Small intestine (tissue), 7 donors: Measurements from ENCODE around the gene KANSL1. TPM values are rescaled to one million over a fixed set of nuclear protein-coding genes. Genes with fewer than 3 reads are reported as not detected.
"Not testable (repeated sequence)": the region's sequence is repeated elsewhere in the genome, so short reads cannot be mapped to it uniquely, and the experiment has no call there.

Experiments
- DNase-seq, 2 donors: peaks; one replicate each; pipeline versions ENCODE4 v3.0.0 to v3.0.0-alpha.2; 2013
- FAIRE-seq: peaks from 2 replicates; lab custom pipeline; 2012; peaks lifted over from hg19 to GRCh38; lab: Jason Lieb, UNC
- H3K27ac ChIP-seq, 3 donors: one replicate each; pipeline ENCODE4 v1.5.1; 2013; ENCODE audit warnings: low read length in 2 of 3, mild to moderate bottlenecking in 2 of 3, control low read depth in 1 of 3, inconsistent platforms in 1 of 3, low read depth in 1 of 3, moderate library complexity in 1 of 3
- H3K27me3 ChIP-seq, 3 donors: one replicate each; pipeline ENCODE4 v1.6.1; 2013; ENCODE audit warnings: low read length in 3 of 3, inconsistent platforms in 1 of 3; ENCODE audit not compliant: control insufficient read depth in 3 of 3, insufficient read depth in 3 of 3
- H3K36me3 ChIP-seq, 3 donors: one replicate each; pipeline ENCODE4 v1.6.1; 2013; ENCODE audit warnings: low read length in 3 of 3, inconsistent platforms in 1 of 3, low read depth in 1 of 3, mild to moderate bottlenecking in 1 of 3, moderate library complexity in 1 of 3; ENCODE audit not compliant: control insufficient read depth in 3 of 3, insufficient read depth in 2 of 3
- H3K4me1 ChIP-seq, 3 donors: one replicate each; pipeline ENCODE4 v1.6.1; 2013; ENCODE audit warnings: low read length in 2 of 3, inconsistent platforms in 1 of 3, low read depth in 1 of 3, mild to moderate bottlenecking in 1 of 3, moderate library complexity in 1 of 3; ENCODE audit not compliant: control insufficient read depth in 3 of 3, insufficient read depth in 2 of 3
- H3K4me3 ChIP-seq, 3 donors: one replicate each; pipeline ENCODE4 v1.5.1; 2013; ENCODE audit warnings: low read length in 3 of 3, control low read depth in 1 of 3, inconsistent platforms in 1 of 3, low read depth in 1 of 3, mild to moderate bottlenecking in 1 of 3, moderate library complexity in 1 of 3
- H3K9me3 ChIP-seq, 2 donors: one replicate each; pipeline ENCODE4 v1.6.1; 2013; ENCODE audit warnings: low read depth in 1 of 2, low read length in 1 of 2; ENCODE audit not compliant: control insufficient read depth in 2 of 2, insufficient read depth in 1 of 2
- WGBS, 3 donors: extraction: QIAGEN DNeasy Blood & Tissue Kit; methylation state at CpG; one replicate each; pipeline ENCODE4 v1.1.7; 2013; 5-methylcytosine and 5-hydroxymethylcytosine counted together
- polyA plus RNA-seq, 4 donors: library from polyadenylated mRNA; stranded (reverse) in 3 of 4; unstranded in 1 of 4; fragments of 200-250 nt in 3 of 4; fragments of 120-200 nt in 1 of 4; gene quantifications; one replicate each; pipeline versions ENCODE4 v1.2.1 to v1.2.3, GENCODE V29; 2013
- donor health status: healthy with polysubstance abuse.
- donor health status: control.
- donor health status: control.
- donor health status: Bipolar disorder and iron deficiency.
- donor health status: healthy.

Gene KANSL1
- polyA plus RNA-seq, 4 donors, result 12.7 to 54.0 (median 20.2) TPM

DNA sequence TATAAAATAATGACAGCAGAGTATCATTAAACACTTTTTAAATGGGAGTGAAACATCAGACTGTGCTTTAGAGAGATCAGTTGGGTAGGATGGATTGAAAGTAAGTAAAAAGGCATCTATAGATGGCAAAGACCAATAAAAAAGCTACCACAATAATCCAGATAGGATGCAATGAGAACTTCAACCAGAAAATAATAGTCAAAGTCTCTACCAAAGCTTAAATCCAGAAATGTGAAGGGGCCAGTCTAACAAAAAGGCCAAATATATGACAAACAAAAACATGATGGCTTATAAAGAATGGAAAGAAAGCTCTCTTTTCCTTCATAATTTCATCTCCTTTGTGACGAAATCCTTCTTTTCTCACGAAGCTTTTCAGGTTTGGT lies 12.3 kb downstream of the KANSL1 start:
- DNase-seq (no peak), FAIRE-seq (no peak)
- H3K27ac ChIP-seq, result no peak overlapping the region
- no peak overlapping the region for H3K4me3 ChIP-seq
- peaks cover 0 to 15% (median 1%) of the 10 kb centered on the region in 3 donors for H3K36me3 ChIP-seq
- H3K4me1 ChIP-seq, result peaks cover 0 to 16% (median 4%) of the 10 kb centered on the region in 3 donors
- H3K27me3 ChIP-seq, result no peaks in the 10 kb centered on the region
- WGBS, 3 donors, result 73 to 74% (median 73%) methylated on average over 2 of the region's 2 CpGs
- H3K9me3 ChIP-seq, result no peaks in the 10 kb centered on the region

DNA sequence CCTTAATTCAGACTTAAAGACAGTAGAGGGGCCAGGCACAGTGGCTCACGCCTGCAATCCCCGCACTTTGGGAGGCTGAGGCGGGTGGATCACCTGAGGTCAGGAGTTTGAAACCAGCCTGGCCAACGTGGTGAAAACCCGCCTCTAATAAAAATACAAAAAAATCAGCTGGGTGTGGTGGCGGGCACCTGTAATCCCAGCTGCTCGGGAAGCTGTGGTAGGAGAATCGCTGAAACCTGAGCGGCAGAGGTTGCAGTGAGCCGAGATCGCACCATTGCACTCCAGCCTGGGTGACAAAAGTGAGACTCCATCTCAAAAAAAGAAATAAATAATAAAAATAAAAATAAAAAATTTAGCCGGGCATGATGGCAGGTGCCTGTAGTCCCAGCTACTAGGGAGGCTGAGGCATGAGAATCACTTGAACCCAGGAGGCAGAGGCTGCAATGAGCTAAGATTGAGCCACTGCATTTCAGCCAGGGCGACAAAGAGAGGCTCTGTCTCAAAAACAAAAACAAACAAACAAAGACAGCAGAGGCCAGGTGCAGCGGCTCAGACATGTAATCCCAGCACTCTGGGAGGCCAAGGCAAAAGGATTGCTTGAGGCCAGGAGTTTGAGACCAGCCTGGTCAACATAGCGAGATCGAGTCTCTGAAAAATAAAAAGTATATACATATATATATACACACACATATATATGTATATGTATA lies 12.9 kb downstream of the KANSL1 start:
- not testable (repeated sequence) for FAIRE-seq, H3K27ac ChIP-seq, H3K4me3 ChIP-seq, DNase-seq, H3K9me3 ChIP-seq, H3K27me3 ChIP-seq
- peaks cover 0 to 16% (median 4%) of the 10 kb centered on the region in 3 donors for H3K4me1 ChIP-seq
- H3K36me3 ChIP-seq, result peaks cover 0 to 15% (median 1%) of the 10 kb centered on the region in 3 donors
- WGBS, 3 donors, result 88 to 91% (median 89%) methylated on average over 16 of the region's 16 CpGs

DNA sequence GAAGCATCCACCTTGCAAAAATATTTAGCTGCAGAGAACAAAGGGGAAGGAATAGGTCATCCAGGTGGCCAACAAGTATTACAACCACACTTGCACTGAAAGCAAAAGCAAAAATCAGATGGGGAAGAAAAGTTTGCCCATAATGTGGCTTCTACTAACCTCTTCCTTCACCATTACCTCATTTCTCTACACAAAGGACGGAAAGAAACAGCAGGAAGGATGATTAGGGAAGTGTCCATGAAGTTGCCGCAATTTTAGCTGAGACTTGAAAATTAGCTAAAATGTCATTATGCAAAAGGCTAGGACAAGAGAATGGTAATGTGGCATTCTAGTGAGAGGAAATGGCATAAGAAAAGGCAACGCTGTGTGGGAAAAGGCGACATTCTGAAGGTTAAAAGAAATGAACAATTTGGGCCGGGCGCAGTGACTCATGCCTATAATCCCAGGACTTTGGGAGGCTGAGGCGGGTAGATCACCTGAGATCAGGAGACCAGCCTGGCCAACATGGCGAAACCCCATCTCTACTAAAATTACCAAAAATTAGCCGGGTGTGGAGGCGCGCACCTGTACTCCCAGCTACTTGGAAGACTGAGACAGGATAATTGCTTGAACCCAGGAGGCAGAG lies 13.7 kb downstream of the KANSL1 start:
- no peaks in the 10 kb centered on the region for H3K27me3 ChIP-seq
- H3K9me3 ChIP-seq, result no peaks in the 10 kb centered on the region
- DNase-seq (no peak), FAIRE-seq (no peak)
- H3K36me3 ChIP-seq, result peaks cover 0 to 15% (median 1%) of the 10 kb centered on the region in 3 donors
- H3K4me1 ChIP-seq, result peaks cover 0 to 16% (median 4%) of the 10 kb centered on the region in 3 donors
- 78 to 88% (median 82%) methylated on average over 11 of the region's 11 CpGs for WGBS, 3 donors
- no peak overlapping the region for H3K4me3 ChIP-seq
- H3K27ac ChIP-seq, result no peak overlapping the region

DNA sequence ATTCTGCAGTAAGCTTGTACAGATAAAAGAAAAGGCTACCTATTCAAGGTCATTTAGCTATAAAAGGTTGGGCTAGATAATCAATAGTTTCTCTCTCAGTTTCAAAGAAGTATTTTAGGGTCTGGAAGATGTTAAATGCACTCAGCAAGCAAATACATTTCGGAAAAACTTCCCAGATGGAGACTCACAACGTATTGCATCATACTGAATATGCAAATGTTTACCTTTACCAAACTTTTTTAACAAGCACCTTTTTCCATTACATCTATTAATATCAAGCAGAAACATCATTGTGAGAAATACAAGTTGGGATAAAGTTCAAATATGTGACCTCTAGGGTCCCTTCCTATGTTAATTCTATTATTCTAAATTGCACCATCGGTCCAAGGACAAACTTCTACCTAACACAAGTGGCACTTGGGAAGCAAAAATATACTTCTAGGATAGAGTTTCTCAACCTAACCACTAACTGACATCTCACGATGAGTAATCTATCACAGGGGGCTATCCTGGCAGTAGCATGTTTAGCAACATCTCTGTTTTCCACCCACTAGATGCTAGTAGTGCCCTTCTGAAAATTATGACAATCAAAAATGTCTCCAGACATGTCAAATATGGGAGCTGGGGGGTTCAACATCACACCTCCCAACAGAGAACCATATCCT lies 14.5 kb downstream of the KANSL1 start:
- peaks cover 0 to 14% (median 1%) of the 10 kb centered on the region in 3 donors for H3K36me3 ChIP-seq
- no peak overlapping the region for H3K27ac ChIP-seq
- 54 to 66% (median 61%) methylated on average over 4 of the region's 4 CpGs for WGBS, 3 donors
- DNase-seq (no peak), FAIRE-seq (no peak)
- H3K4me1 ChIP-seq, result peaks cover 0 to 16% (median 4%) of the 10 kb centered on the region in 3 donors
- no peak overlapping the region for H3K4me3 ChIP-seq
- no peaks in the 10 kb centered on the region for H3K9me3 ChIP-seq
- H3K27me3 ChIP-seq, result no peaks in the 10 kb centered on the region

DNA sequence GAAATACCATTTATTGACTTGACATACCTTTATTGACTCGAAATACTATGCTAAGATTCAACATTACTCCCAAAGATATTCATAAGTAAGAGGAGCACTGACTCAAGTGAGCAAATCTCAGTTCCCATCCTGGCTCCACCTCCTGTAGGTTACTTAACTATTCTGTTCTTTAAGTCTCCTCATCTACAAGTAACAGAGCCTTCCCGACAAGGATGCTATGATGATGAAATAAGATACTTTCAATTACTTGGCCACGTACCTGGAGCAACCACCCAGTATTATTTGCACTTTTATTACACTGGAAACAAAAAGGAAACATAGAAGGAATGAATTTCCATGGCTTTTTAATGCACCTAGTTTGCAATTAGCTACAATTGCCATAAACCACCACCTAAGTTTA lies 16.3 kb downstream of the KANSL1 start:
- H3K9me3 ChIP-seq, result no peaks in the 10 kb centered on the region
- no peak for FAIRE-seq
- DNase-seq, result no peak
- H3K4me1 ChIP-seq, result peaks cover 0 to 22% (median 4%) of the 10 kb centered on the region in 3 donors
- WGBS, 3 donors, result 70 to 85% (median 76%) methylated on average over 3 of the region's 3 CpGs
- H3K4me3 ChIP-seq, result no peak overlapping the region
- H3K27me3 ChIP-seq, result no peaks in the 10 kb centered on the region
- H3K36me3 ChIP-seq, result peaks cover 0 to 8% (median under 1%) of the 10 kb centered on the region in 3 donors
- no peak overlapping the region for H3K27ac ChIP-seq

DNA sequence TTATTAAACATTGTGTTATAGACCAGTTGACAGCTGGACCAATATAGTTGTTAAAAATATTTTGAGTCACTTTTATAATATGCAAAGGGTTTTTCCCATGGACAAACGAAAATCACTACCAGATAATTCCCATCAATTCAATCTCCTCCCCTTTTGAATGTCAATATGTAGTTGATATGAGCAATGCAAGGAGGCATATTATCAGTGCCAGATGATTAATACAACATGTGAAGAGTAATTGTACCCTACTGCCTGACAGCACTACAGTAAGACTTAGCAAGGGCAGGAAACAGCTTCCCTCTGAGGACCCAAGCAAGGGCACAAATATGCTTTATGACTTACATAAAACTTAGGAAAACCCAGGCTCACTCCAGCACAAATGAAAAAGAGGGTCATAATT lies 17.3 kb downstream of the KANSL1 start:
- Histone ChIP-seq H3K4me3 (no peak overlapping the region), H3K27me3 (no peaks in the 10 kb centered on the region), H3K36me3 (peaks cover 7 to 15% (median 11%) of the 10 kb centered on the region in 3 donors), H3K4me1 (peaks cover 0 to 22% (median 4%) of the 10 kb centered on the region in 3 donors), H3K9me3 (no peaks in the 10 kb centered on the region), H3K27ac (no peak overlapping the region)
- no peak for FAIRE-seq
- 24 to 29% (median 28%) methylated on average over 1 of the region's 1 CpG for WGBS, 3 donors
- DNase-seq, result peak in 1 of 2 donors; percentile 27

DNA sequence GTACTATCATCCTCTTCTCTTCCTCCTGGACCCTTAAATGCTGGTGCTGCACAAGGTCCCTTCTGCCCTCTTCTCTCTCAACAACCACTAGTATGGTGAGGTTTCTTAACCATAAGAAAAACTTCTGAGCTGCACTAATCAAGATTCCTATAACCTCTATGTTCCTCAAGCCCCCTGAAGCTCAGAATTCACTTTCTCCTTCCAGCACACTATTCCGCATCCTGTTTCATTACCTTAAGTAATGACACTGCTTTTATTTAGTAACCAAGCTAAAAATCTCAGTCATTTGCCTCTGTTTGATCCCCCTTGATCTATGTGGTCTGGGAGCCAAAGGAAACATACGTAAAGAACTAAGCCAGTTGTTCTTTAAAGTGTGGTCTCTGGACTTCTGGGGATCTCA lies 20.1 kb downstream of the KANSL1 start:
- 88 to 93% (median 89%) methylated on average over 2 of the region's 2 CpGs for WGBS, 3 donors
- DNase-seq (no peak), FAIRE-seq (no peak)
- Histone ChIP-seq H3K9me3 (no peaks in the 10 kb centered on the region), H3K4me1 (peaks cover 0 to 12% (median 0%) of the 10 kb centered on the region in 3 donors), H3K4me3 (no peak overlapping the region), H3K27me3 (no peaks in the 10 kb centered on the region), H3K27ac (no peak overlapping the region), H3K36me3 (peaks cover 10 to 23% (median 14%) of the 10 kb centered on the region in 3 donors)

DNA sequence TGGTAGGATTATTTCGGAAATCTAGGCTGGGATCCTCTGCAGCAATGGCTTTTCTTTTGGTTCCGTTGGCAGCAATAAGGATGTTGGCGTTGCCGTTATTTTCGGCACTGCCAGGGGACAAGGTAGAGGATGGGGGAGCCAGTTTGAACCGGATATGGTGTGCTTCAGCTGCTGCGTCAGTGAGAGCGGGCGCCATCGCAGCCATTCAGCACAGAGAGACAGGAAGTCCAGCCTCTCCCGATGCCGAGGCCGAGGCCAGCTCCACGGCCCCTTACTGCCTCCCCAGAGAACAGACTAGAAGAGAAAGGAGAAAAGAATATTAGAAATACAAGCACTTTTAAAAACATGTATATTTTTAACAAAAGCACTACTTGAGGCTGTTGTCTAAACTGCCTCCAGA lies 21.3 kb downstream of the KANSL1 start:
- Histone ChIP-seq H3K9me3 (no peaks in the 10 kb centered on the region), H3K27ac (no peak overlapping the region), H3K36me3 (peaks cover 10 to 24% (median 14%) of the 10 kb centered on the region in 3 donors), H3K4me1 (peaks cover 0 to 9% (median 0%) of the 10 kb centered on the region in 3 donors), H3K27me3 (no peaks in the 10 kb centered on the region), H3K4me3 (no peak overlapping the region)
- DNase-seq (no peak), FAIRE-seq (no peak)
- 89 to 96% (median 93%) methylated on average over 14 of the region's 14 CpGs for WGBS, 3 donors
